GM19372 (cell line): ENCODE measurements around the gene TMEM178A.

Experiments
- ATAC-seq: cut with Tn5 transposase; IDR thresholded peaks from one replicate; pipeline ENCODE4 v1.9.1; 2021; ENCODE audit warnings: mild to moderate bottlenecking, low read depth, moderate library complexity; ENCODE audit not compliant: unreplicated experiment

TMEM178A gene

GRCh38 chr2:39706945-39707344 is 41.2 kb downstream of the TMEM178A start:
- no peak for ATAC-seq

DNA sequence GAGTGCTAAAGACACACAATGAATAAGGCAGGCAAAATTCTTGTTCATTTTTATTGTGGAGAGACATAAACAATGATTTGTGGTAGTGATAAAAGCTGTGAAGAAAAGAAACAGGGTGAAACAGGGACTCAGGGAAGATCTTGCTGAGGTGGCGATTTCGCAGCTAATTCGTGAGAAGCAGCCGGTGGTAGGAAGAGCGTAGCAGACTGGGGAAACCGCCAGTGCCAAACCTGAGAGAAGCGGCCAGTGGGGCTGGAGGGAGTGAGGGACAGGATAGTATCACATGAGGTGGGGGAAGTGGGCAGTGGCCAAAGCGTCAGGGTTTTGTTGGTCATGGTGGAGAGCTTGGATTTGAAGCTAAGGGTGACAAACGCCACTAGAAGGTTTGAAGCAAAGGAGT is 42.3 kb downstream of the TMEM178A start:
- ATAC-seq, result no peak

GRCh38 chr2:39710807-39711206 is 45.1 kb downstream of the TMEM178A start:
- no peak for ATAC-seq

- no peak for ATAC-seq
Measured at GRCh38 chr2:39712953-39713352, 47.2 kb downstream of the TMEM178A start.

GRCh38 chr2:39715095-39715494 is 49.4 kb downstream of the TMEM178A start:
- no peak for ATAC-seq

DNA sequence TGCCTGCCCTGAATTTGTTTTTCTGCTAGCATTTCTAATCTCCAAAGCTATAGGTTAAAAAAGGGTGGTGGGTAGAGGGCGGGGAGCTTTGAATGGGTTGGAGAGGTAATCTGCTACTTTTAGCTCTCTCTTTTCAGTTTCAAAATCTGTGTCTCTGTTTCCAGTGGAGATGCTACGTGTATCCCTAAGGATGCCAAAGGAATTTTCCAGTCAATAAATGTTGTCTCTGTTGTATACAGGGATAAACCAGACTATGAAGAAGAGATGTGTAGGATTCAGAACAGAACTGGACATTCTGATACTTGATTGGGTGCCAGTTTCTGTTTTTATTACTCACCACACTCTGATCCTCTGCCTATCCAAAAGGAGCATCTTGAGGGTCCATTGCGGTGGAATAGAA is 50.1 kb downstream of the TMEM178A start:
- no peak for ATAC-seq

DNA sequence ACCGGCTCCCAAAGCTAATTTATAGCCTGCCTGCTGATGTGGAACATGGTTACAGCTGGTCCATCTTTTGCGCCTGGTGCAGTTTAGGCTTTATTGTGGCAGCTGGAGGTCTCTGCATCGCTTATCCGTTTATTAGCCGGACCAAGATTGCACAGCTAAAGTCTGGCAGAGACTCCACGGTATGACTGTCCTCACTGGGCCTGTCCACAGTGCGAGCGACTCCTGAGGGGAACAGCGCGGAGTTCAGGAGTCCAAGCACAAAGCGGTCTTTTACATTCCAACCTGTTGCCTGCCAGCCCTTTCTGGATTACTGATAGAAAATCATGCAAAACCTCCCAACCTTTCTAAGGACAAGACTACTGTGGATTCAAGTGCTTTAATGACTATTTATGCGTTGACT is 51.4 kb downstream of the TMEM178A start:
- ATAC-seq, result no peak

GRCh38 chr2:39718483-39718882 is 52.8 kb downstream of the TMEM178A start:
- no peak for ATAC-seq

- ATAC-seq, result no peak
Measured at GRCh38 chr2:39719317-39719716, 53.6 kb downstream of the TMEM178A start.

GRCh38 chr2:39720970-39721369 is 55.3 kb downstream of the TMEM178A start:
- no peak for ATAC-seq

GRCh38 chr2:39723497-39723896 is 57.8 kb downstream of the TMEM178A start:
- ATAC-seq, result no peak

DNA sequence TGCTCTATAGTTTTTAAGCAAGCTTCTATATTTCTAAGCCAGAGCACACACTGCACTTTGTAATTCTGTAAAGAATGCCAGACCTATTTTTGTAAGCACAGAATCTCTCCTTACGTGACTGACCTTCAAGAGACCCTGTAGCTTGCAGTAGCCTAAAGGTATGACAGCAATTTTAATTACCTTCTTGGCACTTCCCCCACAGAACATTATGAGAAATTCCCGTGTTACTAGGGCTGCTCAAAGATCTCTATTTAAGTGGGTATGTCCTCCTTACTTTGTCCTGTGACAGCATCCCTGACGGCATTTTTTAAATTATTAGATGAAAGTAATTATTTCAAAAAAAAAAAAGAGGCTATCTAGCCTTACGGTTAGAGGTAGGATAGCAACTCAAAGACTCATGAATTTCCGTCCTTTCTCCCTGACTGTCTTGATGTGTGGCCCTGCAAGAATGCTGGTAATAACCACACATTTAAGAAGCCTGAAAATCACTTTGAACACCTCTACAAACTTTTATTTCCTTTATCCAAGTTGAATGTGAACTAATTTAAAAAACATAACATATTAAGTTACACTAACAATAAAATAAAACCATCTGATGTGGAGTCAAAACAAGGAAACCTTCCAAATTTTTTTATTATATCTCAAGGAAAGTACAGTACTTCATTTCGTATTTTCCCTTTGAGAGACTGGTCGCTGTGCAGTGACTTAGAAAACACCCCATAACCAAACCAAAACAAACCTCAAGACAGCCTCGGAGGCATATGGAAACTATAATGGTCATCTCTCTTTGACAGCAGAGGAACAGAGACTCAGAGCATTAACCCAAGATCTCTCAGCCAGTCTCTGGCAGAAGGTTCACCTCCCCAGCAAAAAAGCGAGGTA is 58.5 kb downstream of the TMEM178A start:
- ATAC-seq, result no peak

- no peak for ATAC-seq
Measured at GRCh38 chr2:39724828-39725144, 59.1 kb downstream of the TMEM178A start.

DNA sequence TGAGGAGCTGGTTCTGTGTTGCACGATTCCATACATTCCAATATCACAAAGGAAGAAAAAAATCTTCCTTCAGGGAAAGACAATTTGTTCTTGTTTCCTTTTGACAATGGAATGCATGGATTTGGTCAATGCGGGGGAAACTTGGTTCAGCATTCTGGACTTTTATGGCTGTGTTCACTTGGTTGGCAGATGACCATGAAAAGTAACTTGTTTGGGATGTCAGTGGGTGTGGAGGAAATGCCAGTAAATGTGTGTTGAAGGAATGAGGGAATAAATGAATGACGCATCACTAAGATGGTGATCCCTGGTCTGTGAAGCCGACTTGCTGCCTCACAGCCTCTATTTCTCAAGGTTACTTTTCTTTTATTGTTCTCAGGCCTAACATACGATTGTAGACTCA is 59.7 kb downstream of the TMEM178A start:
- no peak for ATAC-seq

GRCh38 chr2:39728085-39728484 is 62.4 kb downstream of the TMEM178A start:
- peak; percentile 43 for ATAC-seq

DNA sequence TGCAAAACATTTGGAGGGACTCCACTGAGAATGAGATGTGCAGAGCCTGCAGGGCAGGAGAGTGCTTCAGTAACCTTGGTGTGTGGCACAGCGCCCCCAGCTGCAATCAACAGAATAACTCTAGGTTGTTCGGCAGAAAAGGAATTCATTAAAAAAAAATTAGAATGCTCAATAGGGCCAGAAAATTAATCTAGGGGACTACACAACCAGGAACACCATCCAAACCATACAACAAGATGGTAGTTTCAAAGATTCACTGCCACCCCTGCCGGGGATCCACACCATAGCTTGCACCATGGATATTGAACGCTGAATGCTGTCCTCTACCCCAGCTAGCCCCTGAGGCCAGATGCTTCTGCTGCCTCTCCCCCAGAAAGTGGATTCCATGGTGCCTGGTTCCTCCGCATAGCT is 63.2 kb downstream of the TMEM178A start:
- ATAC-seq, result peak; percentile 45

- no peak for ATAC-seq
Measured at GRCh38 chr2:39730276-39730675, 64.6 kb downstream of the TMEM178A start.

- peak; percentile 44 for ATAC-seq
Measured at GRCh38 chr2:39730685-39731302, 65.1 kb downstream of the TMEM178A start.

DNA sequence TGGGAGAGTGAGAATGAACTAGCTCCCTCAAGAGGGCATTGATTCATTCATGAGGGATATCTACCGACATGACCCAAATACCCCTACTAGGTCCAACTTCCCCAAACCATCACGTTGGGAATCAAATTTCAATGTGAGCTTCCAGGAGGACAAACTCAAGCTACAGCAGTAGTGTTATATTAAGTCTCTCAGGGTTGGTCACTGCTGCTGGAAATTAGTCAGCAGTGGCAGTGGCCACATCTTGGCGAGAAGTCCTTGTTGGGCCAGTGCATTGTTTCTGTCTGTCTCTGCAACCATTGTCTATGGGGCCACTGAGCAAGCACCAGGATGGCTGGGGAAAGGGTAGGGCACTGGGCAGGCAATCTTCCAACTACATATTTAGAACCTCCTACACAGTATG is 65.8 kb downstream of the TMEM178A start:
- no peak for ATAC-seq

DNA sequence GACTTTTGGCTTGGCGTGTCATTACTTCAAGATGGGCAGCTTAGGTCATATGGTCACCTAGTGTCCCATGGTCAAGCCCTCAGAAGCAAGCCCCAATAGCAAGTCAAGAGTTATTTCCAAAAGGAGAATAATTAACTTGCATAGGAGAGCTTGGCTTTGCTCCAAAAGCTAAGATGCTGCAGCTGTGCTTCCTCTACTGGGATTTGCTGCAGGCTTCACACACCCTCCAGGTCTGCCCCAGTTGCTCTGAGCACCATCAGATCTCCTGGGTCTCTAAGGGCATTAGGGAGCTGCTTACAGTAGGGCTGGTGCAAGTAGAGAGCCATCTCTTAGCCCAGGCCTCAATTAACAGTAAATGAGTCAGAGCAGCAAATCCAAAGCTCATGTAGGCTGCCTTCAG is 66.8 kb downstream of the TMEM178A start:
- ATAC-seq, result no peak

DNA sequence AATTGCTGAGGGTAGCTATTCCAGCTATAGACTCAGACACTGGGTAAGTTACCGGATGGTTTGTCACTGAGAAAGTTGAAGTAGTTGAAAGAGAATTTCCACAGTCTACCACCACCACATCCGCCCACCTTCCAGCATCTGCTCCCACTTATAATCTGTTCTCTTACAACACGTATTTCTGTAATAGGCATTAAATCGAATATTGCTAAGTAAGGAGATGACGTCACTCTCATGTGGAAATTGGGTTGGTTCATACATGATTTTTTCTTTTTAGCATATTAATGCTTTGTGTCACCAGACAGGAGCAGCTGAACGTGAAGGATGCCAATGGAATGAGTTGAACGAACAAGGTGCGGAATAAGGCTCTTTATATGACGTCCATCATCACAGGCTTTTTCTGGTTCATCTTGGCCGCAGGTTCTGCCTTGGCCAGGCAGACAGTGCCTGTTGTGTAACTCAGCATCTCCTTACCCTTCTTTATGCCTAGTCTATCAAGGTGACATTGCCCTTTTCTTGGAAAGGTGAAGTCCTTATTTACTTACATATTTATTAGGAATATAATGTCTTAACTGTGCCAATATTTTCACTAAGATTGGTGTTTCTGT is 67.5 kb downstream of the TMEM178A start:
- no peak for ATAC-seq

- no peak for ATAC-seq
Measured at GRCh38 chr2:39734445-39734844, 68.7 kb downstream of the TMEM178A start.
